HK-2 (cell line): Measurements from ENCODE around the gene TBATA.
A peak's percentile ranks its signal among the peaks of the same experiment; 100 is the strongest.

Experiments used
- DNase-seq: peaks from one replicate; pipeline ENCODE4 v3.0.0-alpha.2; 2018; ENCODE audit not compliant: unreplicated experiment

The TBATA gene

GRCh38 chr10:70785190-70785589, at the start of gene TBATA:
TSS of gene TBATA (minus strand) at chr10:70785377. CDS start at chr10:70783379, 1,998 bp downstream.
- DNase-seq = no peak

- DNase-seq = no peak
Measured at GRCh38 chr10:70834441-70835151, 49.4 kb upstream of the TBATA start.

- no peak for DNase-seq
Measured at GRCh38 chr10:70834021-70834420, 48.8 kb upstream of the TBATA start.

GRCh38 chr10:70833601-70834000, 48.4 kb upstream of the TBATA start:
- no peak for DNase-seq

DNA sequence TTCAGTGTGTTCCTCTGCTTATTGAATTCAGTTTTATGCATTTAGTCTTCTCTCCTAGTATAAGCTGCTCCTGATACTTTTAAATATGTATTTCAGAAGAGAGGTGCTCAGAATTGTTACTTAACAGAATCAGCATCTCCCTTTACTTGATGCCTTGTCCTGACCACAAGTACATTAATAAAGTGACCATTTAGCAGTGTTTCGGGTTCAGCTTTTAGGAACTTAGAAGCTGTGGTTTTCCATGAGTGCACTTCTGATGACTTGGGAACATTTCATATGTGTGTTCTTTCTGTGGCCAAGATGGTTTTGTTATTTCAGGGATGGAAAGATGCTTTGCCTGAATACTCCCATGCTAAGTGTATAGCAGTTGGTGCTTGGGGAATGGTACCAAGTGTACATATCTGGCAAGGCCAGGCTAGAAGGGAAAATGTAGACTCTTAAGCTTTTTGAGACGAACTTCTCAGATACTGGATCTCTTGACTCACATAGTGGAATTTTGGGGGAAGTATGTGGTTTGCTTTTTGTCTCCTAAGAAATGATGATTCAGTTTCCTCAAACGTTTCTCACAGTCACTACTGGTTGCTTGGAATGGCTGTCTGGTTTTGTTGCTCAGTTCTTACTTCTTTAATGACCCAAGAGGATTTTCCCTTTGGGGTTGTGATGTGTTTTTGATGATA, 47.8 kb upstream of the TBATA start:
- DNase-seq = peak; percentile 17

- no peak for DNase-seq
Measured at GRCh38 chr10:70832221-70832620, 47.0 kb upstream of the TBATA start.

DNA sequence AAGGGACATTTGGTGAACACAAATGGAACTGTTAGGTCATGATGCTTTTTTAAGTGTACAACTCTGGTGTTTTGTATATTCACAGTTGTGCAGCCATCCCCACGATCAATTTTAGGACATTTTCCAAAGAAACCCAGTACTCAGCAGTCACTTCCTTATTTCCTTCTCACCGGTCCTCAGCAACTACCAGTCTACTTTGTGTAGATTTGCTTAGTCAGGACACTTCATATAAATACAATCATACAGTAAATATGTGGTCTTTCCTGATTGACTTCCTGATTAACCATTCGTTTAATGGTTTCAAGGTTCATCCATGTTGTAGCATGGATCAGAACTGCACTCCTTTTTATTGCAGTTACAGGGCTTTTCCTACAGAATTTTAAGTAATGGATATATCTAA, 45.0 kb upstream of the TBATA start:
- DNase-seq = no peak

DNA sequence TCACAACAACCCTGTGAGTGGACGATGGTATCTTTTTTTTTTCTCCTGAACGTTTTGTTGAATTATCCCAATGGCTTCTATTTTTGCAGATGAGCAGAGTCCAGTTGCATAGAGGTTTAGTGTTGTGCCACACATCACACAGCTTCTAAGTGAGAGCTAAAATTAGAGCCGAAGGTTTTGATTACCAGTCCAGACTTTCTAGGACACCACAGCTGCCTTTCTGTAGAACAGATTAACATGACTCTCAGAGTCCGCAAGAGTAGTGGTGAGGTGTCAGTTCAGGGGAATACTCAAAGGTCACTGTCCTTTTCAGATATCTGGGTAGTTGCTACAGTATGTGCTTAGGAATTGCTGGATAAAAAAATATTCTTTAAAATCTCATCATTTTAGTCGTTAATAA, 44.4 kb upstream of the TBATA start:
- DNase-seq = no peak

DNA sequence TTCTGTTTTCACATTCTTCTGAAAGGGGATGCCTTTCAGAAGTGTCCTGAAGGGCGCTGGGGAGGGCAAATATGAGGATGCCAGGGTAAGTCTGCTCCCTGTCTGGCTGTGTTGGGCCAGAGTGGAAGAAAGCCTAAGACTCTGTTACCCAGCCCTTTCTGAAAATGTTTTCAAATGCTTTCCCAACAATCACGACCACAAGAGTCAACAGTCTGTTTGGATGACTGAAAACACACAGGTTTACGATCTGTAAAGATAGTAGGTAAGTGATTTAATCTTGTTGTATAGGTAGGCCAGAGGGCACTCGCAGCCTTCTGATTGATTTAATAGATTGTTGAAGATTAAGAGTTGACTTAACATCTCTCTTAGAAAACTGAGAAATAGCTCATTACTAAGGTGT, 43.7 kb upstream of the TBATA start:
- DNase-seq = no peak

GRCh38 chr10:70827086-70827757, 42.0 kb upstream of the TBATA start:
- no peak for DNase-seq

GRCh38 chr10:70822076-70822820, 37.1 kb upstream of the TBATA start:
- DNase-seq = no peak

GRCh38 chr10:70820976-70821750, 36.0 kb upstream of the TBATA start:
- no peak for DNase-seq

- peak; percentile 84 for DNase-seq
Measured at GRCh38 chr10:70816220-70816894, 31.2 kb upstream of the TBATA start.

GRCh38 chr10:70815504-70816219, 30.5 kb upstream of the TBATA start, which contains the start of gene SGPL1:
TSS of gene SGPL1 (plus strand) at chr10:70815948. CDS start at chr10:70816854, 906 bp downstream.
- peak; percentile 92 for DNase-seq

DNA sequence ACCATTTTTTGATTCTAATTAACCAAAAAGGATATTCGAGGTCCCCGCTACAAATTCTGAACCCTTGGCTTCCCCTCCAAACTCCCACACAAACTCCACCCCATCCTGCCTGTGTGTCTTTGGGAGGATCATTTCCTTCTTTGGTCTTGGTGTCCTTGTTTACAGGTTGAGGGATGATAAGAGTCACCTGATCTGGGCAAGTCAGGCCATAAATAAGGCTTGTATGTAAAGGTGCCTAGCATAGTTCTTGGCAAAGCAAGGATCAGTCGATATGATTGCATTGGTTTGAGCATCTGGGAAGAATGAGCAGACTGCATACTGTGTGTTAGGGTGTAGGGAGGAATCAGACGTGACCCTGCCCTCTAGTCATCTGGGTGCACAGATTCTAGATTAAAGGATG, 28.9 kb upstream of the TBATA start:
- DNase-seq = no peak

GRCh38 chr10:70812814-70813213, 27.6 kb upstream of the TBATA start:
- no peak for DNase-seq

GRCh38 chr10:70811881-70812280, 26.7 kb upstream of the TBATA start:
- DNase-seq = no peak

GRCh38 chr10:70810967-70811366, 25.8 kb upstream of the TBATA start:
- no peak for DNase-seq

- DNase-seq = no peak
Measured at GRCh38 chr10:70809726-70810125, 24.5 kb upstream of the TBATA start.

DNA sequence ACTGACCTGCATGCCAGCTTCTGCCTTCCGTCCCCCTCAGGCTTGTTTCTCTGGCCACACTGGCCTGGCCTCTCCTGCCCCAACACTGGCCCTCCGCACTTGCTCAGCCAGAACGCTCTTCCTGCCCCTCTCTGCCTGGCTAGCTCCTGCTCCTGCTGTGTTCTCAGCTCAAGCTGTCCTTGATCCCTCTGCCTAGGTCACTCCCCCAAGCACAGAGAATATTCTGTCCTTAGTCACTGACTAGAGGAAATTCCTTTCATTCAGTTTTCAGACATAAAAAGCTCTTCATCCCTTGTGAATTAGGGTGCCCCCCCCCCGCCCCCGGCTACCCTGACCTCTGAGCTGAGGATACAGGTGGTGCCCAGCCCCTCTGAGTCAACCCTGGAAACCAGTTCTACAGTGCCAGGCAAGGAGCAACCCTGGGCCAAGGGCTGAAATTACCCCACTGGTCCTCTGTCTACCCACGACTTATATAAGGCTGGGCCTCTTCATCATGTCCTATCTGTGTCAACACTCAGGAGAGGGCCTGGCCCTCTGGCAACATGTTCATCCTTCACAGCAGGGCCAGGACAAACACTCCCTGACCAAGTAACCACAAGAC, 23.9 kb upstream of the TBATA start:
- no peak for DNase-seq
